K562 (cell line): Measurements from ENCODE around the gene ADORA1. TPM values are rescaled to one million over a fixed set of nuclear protein-coding genes. Genes with fewer than 3 reads are reported as not detected.

Source experiments
- ATAC-seq: fragments of 200-7000 bp; cut with Tn5 transposase; 3 replicates; pipeline ENCODE4 v1.9.1; 2020; ENCODE audit warnings: moderate library complexity
- BruUV-seq: library from RNA; stranded (reverse); fragments of 400-500 nt; replicated peaks from 2 replicates; lab custom pipeline; 2021; lab: Mats Ljungman, UMichigan
- CTCF ChIA-PET: fragments of 300-600 bp; formaldehyde crosslinking; extraction: SDS; loops from one replicate; lab custom pipeline; 2021; ENCODE audit warnings: low intra/inter-chr PET ratio; lab: Yijun Ruan, JAX
- POLR2A ChIA-PET: fragments of 300-600, 350-650 bp; sonication (Branson Sonifier 250); formaldehyde crosslinking; extraction: SDS; loops from one replicate; lab custom pipeline; 2021; ENCODE audit warnings: antibody characterized with exemption, inconsistent platforms; lab: Yijun Ruan, JAX
- DNase-seq, 4 experiments: peaks; one replicate each; pipeline versions ENCODE4 v3.0.0 to v3.0.0-alpha.2; 2011 to 2018; ENCODE audit warnings: low spot score in 3 of 4, mixed read lengths in 3 of 4; ENCODE audit errors: extremely low read depth in 1 of 4
- FAIRE-seq: peaks from 2 replicates; lab custom pipeline; 2011; peaks lifted over from hg19 to GRCh38; lab: Jason Lieb, UNC
- H2AFZ ChIP-seq: 2 replicates; pipeline ENCODE4 v1.6.0; 2011; ENCODE audit warnings: low read depth, low read length, control low read depth, inconsistent platforms
- H3K27ac ChIP-seq: fragments of 200-600 bp; 3 replicates; pipeline ENCODE4 v1.8.0; 2011; ENCODE audit warnings: low read depth, mild to moderate bottlenecking, control low read depth, inconsistent platforms, low read length, moderate library complexity, mixed read lengths; ENCODE audit errors: extremely low read depth
- H3K27me3 ChIP-seq, 2 experiments: fragments of 300-600 bp in 1 of 2; 2 replicates in 1 of 2; 3 replicates in 1 of 2; pipeline versions ENCODE4 v1.6.0 to v1.8.0; 2011; ENCODE audit warnings: inconsistent platforms in 2 of 2, low read length in 2 of 2, mild to moderate bottlenecking in 1 of 2, mixed read lengths in 1 of 2, moderate library complexity in 1 of 2; ENCODE audit not compliant: control insufficient read depth in 2 of 2, insufficient read depth in 2 of 2
- H3K36me3 ChIP-seq: fragments of 300-600 bp; 3 replicates; pipeline ENCODE4 v1.8.0; 2011; ENCODE audit warnings: mild to moderate bottlenecking, low read length, inconsistent platforms; ENCODE audit not compliant: control insufficient read depth, insufficient read depth
- H3K4me1 ChIP-seq, 2 experiments: fragments of 200-600 bp in 1 of 2; replicated peaks in 1 of 2; 2 replicates in 1 of 2; 3 replicates in 1 of 2; pipeline versions ENCODE4 v1.5.1 to v1.8.0; 2011; ENCODE audit warnings: inconsistent platforms in 2 of 2, low read length in 2 of 2, mild to moderate bottlenecking in 1 of 2, mixed read lengths in 1 of 2, moderate library complexity in 1 of 2; ENCODE audit not compliant: control insufficient read depth in 2 of 2, insufficient read depth in 2 of 2
- H3K4me2 ChIP-seq: 2 replicates; pipeline ENCODE4 v1.6.1; 2011; ENCODE audit warnings: low read length, control low read depth, inconsistent platforms, mixed read lengths; ENCODE audit not compliant: insufficient read depth
- H3K4me3 ChIP-seq: fragments of 200-600 bp; sonication (generic), shearing (Covaris generic); 2 replicates; pipeline ENCODE4 v1.5.1; 2016; ENCODE audit warnings: control low read depth, inconsistent platforms
- H3K79me2 ChIP-seq: fragments of 200-600 bp; 3 replicates; pipeline ENCODE4 v1.8.0; 2011; ENCODE audit warnings: low read length, inconsistent platforms; ENCODE audit not compliant: control insufficient read depth, insufficient read depth
- H3K9ac ChIP-seq, 2 experiments: 2 replicates each; pipeline versions ENCODE4 v1.6.0 to v1.6.1; 2011; ENCODE audit warnings: low read depth in 2 of 2, low read length in 2 of 2, control low read depth in 1 of 2, inconsistent platforms in 1 of 2, mild to moderate bottlenecking in 1 of 2, mixed read lengths in 1 of 2; ENCODE audit not compliant: insufficient read depth in 1 of 2
- H3K9me1 ChIP-seq: one replicate; pipeline ENCODE4 v1.6.0; 2011; ENCODE audit warnings: inconsistent platforms, mild to moderate bottlenecking, low read length, moderate library complexity; ENCODE audit not compliant: control insufficient read depth, insufficient read depth
- H3K9me3 ChIP-seq: replicated peaks from 2 replicates; pipeline ENCODE4 v1.5.1; 2011; ENCODE audit warnings: low read depth, low read length, inconsistent platforms; ENCODE audit not compliant: control insufficient read depth, insufficient read depth
- H4K20me1 ChIP-seq: replicated peaks from 2 replicates; pipeline ENCODE4 v1.6.1; 2011; ENCODE audit warnings: low read length, inconsistent platforms, mixed read lengths; ENCODE audit not compliant: control insufficient read depth, insufficient read depth
- ARID1B ChIP-seq: fragments of 450-650 bp; IDR thresholded peaks from 2 replicates; pipeline ENCODE4 v1.6.1; 2016; ENCODE audit warnings: antibody characterized with exemption, mild to moderate bottlenecking, inconsistent platforms
- ARID2 ChIP-seq: fragments of 450-650 bp; IDR thresholded peaks from 2 replicates; pipeline ENCODE4 v1.6.1; 2017; ENCODE audit warnings: antibody characterized with exemption, mild to moderate bottlenecking
- BCLAF1 ChIP-seq, 2 experiments: fragments of 450-650 bp in 1 of 2; IDR thresholded peaks; 2 replicates each; pipeline ENCODE4 v1.6.1; 2011 to 2017; ENCODE audit warnings: low read depth in 2 of 2, antibody characterized with exemption in 1 of 2, borderline replicate concordance in 1 of 2, low read length in 1 of 2, mild to moderate bottlenecking in 1 of 2, mixed read lengths in 1 of 2; ENCODE audit not compliant: control insufficient read depth in 1 of 2
- HIVEP1 ChIP-seq: fragments of 250-450 bp; sonication (Bioruptor Pico); IDR thresholded peaks from 2 replicates; pipeline ENCODE4 v1.4.0; 2020; ENCODE audit warnings: mild to moderate bottlenecking
- ILK ChIP-seq: fragments of 450-650 bp; IDR thresholded peaks from 2 replicates; pipeline ENCODE4 v1.6.1; 2016; ENCODE audit warnings: missing genetic modification characterization, low read depth, mild to moderate bottlenecking, missing compliant biosample characterization, moderate library complexity, borderline replicate concordance
- KDM1A ChIP-seq, 2 experiments: fragments of 450-650 bp; IDR thresholded peaks; 2 replicates each; pipeline ENCODE4 v1.6.1; 2016; ENCODE audit warnings: mild to moderate bottlenecking in 2 of 2
- MLLT1 ChIP-seq, 2 experiments: fragments of 450-650 bp; IDR thresholded peaks; 2 replicates each; pipeline ENCODE4 v1.6.1; 2016
- NEUROD1 ChIP-seq: fragments of 150-350 bp; IDR thresholded peaks from 2 replicates; pipeline ENCODE4 v1.6.1; 2014; ENCODE audit warnings: borderline replicate concordance, low read length, low read depth; ENCODE audit not compliant: partially characterized antibody
- NR0B1 ChIP-seq: fragments of 450-650 bp; IDR thresholded peaks from one replicate; pipeline ENCODE4 v1.6.1; 2018; ENCODE audit warnings: mild to moderate bottlenecking, moderate library complexity; ENCODE audit not compliant: partially characterized antibody
- PHB2 ChIP-seq: fragments of 450-650 bp; IDR thresholded peaks from 2 replicates; pipeline ENCODE4 v1.6.1; 2017; ENCODE audit warnings: low read depth
- RBM39 ChIP-seq: fragments of 200-400 bp; formaldehyde crosslinking; optimal IDR thresholded peaks from 2 replicates; pipeline ENCODE3; 2018; ENCODE audit warnings: low read depth, low read length
- RUNX1 ChIP-seq: sonication (generic); IDR thresholded peaks from 2 replicates; pipeline ENCODE4 v1.6.1; 2016; ENCODE audit warnings: antibody characterized with exemption, low read depth
- TRIM24 ChIP-seq, 2 experiments: fragments of 450-650 bp; IDR thresholded peaks; 2 replicates each; pipeline ENCODE4 v1.6.1; 2016
- ZBTB49 ChIP-seq: sonication (generic); formaldehyde crosslinking; IDR thresholded peaks from 2 replicates; pipeline ENCODE4 v1.8.0; 2022; ENCODE audit warnings: missing genetic modification reagents, mild to moderate bottlenecking, borderline replicate concordance
- ZNF197 ChIP-seq: fragments of 200-800 bp; sonication (Bioruptor generic); IDR thresholded peaks from 2 replicates; pipeline ENCODE4 v1.6.1; 2016; ENCODE audit warnings: low read depth, missing genetic modification characterization, missing compliant biosample characterization
- ZNF436 ChIP-seq: fragments of 250-450, 450-650 bp; sonication (Bioruptor Pico); formaldehyde crosslinking; IDR thresholded peaks from 2 replicates; pipeline ENCODE4 v1.7.0; 2020; ENCODE audit warnings: mild to moderate bottlenecking
- in situ Hi-C: fragments of 300-500 bp; cut with MboI; formaldehyde crosslinking; loops from 4 replicates; pipeline ENCODE4 v1.15.0; 2018; ENCODE audit warnings: inconsistent platforms, mixed read lengths
- intact Hi-C: fragments of 100-400 bp; cut with micrococcal nuclease; formaldehyde crosslinking; loops from 2 replicates; pipeline ENCODE4 v1.14.2; 2022
- polyA plus RNA-seq, 8 experiments: library from polyadenylated mRNA; depleted of rRNA in 4 of 8; stranded (reverse) in 5 of 8; unstranded in 3 of 8; fragments of >200 nt; fragmentation: Nextera tagmentation in 2 of 8; fragmentation: Illumina TruSeq in 1 of 8; extraction: Ambion mirVana in 2 of 8; extraction: Trizol in 1 of 8; gene quantifications; 2 replicates each; pipeline versions ENCODE4 v1.2.1 to v1.2.3, GENCODE V29; 2011 to 2014; ENCODE audit warnings: inconsistent platforms in 1 of 8, missing spikeins in 1 of 8
- total RNA-seq, 7 experiments: library from RNA; depleted of rRNA in 6 of 7; stranded (reverse); fragments of >200 nt in 6 of 7; fragmentation: Illumina TruSeq in 2 of 7; extraction: Trizol in 2 of 7; gene quantifications; 2 replicates each; pipeline versions ENCODE4 v1.2.1 to v1.2.3, GENCODE V29; 2011 to 2021; ENCODE audit warnings: low replicate concordance in 1 of 7

The ADORA1 gene
- total and polyA plus RNA-seq, 9 of the 15 experiments (the other 6 are each of a cell fraction or from before 2014, with no cell fraction given), result not detected

GRCh38 chr1:203096566-203096965, 31.0 kb upstream of the ADORA1 start:
- ATAC-seq (no peak), DNase-seq (no peak), FAIRE-seq (no peak)
- Histone ChIP-seq H3K79me2 (no peaks in the 10 kb centered on the region), H3K9ac (no peak overlapping the region), H2AFZ (no peak overlapping the region), H3K9me3 (no peaks in the 10 kb centered on the region), H3K9me1 (no peaks in the 10 kb centered on the region), H3K4me3 (no peak overlapping the region), H3K4me1 (no peaks in the 10 kb centered on the region), H3K27ac (no peak overlapping the region), H4K20me1 (no peaks in the 10 kb centered on the region), H3K36me3 (no peaks in the 10 kb centered on the region), H3K27me3 (peaks cover 9 to 13% of the 10 kb centered on the region in 2 experiments; a peak in 3 of 5 replicates), H3K4me2 (no peak overlapping the region)
- in situ Hi-C loops, result no loop called here
- intact Hi-C loops, result no loop called here
- BruUV-seq, result no TSS peak
- CTCF ChIA-PET, result no interaction called here
- POLR2A ChIA-PET, result interaction anchor here (0.5 to 0.7 kb wide), 3 partner anchors 169 to 210 kb away, joined by 3 to 5 read pairs (median 4); partner anchors contain the start of gene KLHL12
- TF ChIP-seq ZBTB49 (CRISPR knock-in tag) (no peak), RBM39 (no peak), RUNX1 (no peak), TRIM24 (IDR thresholded peaks at IDR 0.05) (no peak), NEUROD1 (no peak), MLLT1 (IDR thresholded peaks at IDR 0.05) (no peak), KDM1A (IDR thresholded peaks at IDR 0.05) (no peak), BCLAF1 (IDR thresholded peaks at IDR 0.05; ENCODE audit: borderline replicate concordance in 1 of 2, control insufficient read depth in 1 of 2, low read depth in 2 of 2, low read length in 1 of 2) (no peak), ILK (tag) (no peak), ZNF436 (CRISPR knock-in tag) (no peak), ARID2 (no peak), ZNF197 (no peak), HIVEP1 (CRISPR knock-in tag) (no peak), NR0B1 (no peak), PHB2 (no peak), ARID1B (no peak)
